ENCODE measurements around the gene ADAMTS2.

The ADAMTS2 gene

DNA sequence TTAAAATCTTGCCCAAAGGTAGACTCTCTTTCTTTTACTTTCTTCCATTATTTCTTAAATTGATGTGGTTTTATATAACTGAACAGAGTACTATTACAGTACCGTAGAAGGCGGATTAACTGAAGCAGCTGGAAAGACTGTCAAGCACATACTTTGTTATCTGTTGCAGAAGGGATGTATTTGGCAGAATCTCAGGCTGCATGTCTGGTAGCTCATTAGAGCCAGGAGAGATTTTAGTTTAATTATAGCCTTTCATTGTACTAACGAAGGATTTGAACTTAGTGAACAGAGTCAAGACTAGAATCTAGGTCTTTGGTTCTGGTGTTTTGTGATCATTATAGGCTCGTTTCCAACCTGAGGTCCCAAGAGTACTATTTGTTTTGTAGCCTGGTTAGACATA, 264.5 kb downstream of the ADAMTS2 start:
- DNase-seq (ENCODE audit: low spot score) = no peak

- DNase-seq (ENCODE audit: low spot score) = no peak
Observed at GRCh38 chr5:179079165-179079987, 265.9 kb downstream of the ADAMTS2 start.

DNA sequence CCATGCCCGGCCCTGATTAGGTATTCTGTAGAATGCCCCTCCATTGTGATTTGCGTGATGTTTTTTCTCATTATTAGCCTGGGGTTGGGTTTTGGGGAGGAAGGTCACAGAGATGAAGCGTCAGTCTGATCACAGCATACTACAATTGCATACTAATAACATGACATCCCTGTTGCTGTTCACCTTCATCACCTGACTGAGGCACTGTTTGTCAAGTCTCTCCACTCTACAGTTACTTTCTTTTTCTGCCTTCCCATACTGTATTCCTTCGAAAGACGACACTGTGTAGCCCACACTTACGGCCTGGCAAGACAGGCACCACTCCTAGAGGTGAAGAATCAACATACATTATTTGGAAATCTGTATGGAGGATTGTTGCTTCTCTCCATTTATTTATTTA, 279.6 kb downstream of the ADAMTS2 start:
- DNase-seq (ENCODE audit: low spot score) = no peak

GRCh38 chr5:179061025-179061424, 284.2 kb downstream of the ADAMTS2 start:
- DNase-seq (ENCODE audit: low spot score) = peak; percentile 5
